GM12872 (cell line): ENCODE data around the gene STK25.

Experiments
- TF ChIP-seq, protein P1 (sequence below): IDR thresholded peaks from 3 replicates; pipeline ENCODE4 v1.5.1; 2011; ENCODE audit warnings: low read depth, mild to moderate bottlenecking, low read length, moderate library complexity; ENCODE audit not compliant: insufficient read depth

Gene STK25

DNA sequence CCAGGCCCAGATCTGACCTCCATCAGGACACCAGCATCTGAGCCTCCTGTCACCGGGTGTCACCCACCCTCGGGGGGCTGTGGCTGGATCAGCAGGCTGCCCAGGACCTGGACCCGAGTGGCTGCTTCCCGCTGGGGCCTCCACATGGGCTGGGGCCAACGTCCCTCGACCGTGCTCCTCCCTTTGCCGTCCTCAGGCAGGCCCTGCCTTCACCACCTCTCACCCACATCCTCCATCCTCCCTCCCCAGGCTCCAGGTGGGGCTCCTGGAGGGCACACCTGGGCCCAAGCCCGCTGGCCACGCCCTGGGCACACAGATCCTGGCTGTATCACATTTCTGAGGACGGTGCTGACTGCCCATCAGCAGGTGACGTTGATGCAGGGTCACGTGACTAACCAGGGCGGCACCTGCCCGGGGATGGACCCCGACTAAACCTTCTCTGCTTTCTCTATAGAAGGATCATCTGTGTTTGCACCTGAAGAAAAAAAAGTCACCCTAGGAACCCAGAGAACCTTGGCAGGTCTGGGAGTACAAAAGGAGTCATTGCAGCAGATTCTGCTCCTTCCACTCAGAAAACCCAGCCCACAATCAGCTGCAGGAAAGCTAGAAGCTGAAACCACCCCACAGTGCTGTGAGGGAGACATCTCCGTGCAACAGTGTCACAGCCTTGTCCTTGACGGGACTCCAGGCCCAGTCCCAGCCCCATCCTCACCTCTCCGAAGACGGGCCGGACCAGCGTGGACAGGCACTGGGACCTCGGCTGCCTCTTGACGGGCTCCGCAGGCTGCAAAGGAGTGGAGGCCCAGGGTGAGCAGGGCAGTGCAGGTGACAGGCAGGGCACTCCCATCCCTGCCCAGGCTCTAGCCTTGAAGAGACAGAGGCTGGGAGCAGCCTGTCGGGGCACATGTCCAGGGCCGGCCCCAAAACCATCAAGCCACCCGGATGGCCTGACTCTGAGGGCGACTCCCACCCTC is 11.2 kb downstream of the STK25 start:
- TF ChIP-seq, protein P1, sequence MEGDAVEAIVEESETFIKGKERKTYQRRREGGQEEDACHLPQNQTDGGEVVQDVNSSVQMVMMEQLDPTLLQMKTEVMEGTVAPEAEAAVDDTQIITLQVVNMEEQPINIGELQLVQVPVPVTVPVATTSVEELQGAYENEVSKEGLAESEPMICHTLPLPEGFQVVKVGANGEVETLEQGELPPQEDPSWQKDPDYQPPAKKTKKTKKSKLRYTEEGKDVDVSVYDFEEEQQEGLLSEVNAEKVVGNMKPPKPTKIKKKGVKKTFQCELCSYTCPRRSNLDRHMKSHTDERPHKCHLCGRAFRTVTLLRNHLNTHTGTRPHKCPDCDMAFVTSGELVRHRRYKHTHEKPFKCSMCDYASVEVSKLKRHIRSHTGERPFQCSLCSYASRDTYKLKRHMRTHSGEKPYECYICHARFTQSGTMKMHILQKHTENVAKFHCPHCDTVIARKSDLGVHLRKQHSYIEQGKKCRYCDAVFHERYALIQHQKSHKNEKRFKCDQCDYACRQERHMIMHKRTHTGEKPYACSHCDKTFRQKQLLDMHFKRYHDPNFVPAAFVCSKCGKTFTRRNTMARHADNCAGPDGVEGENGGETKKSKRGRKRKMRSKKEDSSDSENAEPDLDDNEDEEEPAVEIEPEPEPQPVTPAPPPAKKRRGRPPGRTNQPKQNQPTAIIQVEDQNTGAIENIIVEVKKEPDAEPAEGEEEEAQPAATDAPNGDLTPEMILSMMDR, result no peak

DNA sequence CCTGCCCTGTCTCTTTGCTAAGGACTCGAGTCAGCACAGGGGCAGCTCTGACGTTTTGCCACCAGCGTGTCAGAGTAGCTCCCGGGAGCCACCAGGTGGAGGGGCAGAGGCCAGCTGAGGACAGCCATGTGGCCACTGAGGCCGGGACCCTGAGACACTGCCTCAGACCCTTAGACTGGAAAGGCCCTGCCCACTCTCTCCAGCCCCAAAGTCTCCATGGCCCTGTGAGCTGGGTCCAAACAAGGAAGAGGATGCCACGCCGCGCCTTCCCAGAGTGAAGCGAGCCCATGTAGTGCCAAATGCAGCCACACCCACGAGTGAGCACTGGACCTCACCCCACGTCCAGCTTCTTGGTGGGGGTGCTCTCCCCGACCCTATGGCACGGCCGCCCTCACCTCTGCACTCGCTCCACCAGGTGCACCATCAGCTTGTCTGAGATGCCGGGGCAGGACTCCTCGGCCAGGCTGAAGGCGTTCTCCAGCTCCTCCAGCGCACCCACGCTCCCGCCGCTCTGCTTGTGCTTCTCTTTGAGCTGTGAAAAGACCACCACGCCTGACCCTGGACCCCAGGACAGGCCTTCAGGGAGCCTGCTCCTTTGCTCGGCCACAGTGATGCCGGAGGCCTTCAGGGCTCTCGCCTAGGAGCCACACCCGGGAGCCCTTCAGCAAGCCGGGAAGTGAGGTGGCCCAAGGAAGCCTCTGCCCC is 12.2 kb downstream of the STK25 start:
- TF ChIP-seq, protein P1, result no peak

DNA sequence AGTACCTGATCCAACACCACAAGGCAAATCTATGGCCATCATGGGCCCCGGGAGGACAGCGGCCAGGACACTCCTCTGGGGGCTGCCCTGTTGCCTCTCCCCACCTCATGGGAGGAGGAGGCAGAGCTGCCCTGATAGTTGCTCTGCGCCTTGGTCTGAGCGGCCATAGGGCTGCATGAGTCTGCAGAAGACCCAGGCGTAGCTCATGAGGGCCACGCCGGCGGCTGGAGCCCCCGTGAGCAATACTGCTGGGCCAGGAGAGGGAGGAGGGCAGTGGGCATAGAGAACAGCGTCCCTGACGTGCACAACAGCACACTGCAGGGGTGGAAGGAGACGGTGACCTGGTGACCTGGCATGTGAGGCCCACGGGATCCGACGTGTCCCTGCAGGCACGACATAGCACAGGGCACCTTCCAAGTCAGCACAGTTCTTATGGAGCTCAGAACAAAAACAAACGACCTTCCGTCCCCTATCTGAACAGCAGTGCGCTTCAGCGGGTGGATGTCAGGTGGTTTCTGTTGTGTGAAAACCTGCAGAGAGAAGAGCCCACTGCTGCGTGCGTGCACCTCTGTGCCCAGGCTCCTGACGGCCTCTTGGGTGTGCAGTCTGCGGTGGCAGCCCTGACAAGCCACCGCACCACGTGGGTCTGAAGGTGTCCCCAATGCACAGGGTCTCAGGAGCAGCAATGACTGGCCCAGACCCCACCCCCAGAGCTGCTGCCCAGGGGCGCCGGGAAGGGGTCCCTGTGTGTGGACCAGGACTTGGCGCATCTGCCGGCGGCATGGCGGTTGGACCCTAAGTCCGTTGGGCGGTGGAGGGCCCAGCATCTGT is 13.0 kb downstream of the STK25 start:
- TF ChIP-seq, protein P1, result no peak

DNA sequence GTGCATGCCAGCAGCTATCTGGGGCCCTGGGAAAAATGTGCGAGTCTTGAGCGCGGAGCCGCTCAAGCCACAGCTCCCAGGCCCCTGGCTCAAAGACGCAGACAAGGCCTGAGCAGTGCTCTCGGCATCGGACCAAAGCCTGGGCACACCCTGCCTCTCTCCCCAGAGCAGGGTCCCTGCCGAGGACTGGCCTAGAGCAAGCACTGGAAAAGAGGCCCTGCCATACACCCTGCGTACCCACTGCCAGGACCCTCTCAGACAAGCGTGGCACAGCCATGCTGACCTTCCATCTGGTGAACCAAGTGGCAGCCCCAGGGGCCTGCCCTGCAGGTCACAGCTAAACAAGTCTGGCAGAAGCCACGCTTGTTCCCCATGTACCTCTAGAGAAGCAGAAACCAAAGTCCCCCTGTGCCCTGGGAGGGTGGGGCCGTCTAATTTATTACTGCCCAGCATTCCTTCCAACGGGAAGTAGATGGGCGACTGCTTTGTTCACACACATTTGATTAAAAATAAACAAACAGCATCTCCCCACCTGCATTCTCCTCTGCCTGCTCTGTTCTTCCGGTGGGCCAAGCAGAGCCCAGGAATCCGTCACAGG is 14.0 kb downstream of the STK25 start:
- TF ChIP-seq, protein P1, result no peak

DNA sequence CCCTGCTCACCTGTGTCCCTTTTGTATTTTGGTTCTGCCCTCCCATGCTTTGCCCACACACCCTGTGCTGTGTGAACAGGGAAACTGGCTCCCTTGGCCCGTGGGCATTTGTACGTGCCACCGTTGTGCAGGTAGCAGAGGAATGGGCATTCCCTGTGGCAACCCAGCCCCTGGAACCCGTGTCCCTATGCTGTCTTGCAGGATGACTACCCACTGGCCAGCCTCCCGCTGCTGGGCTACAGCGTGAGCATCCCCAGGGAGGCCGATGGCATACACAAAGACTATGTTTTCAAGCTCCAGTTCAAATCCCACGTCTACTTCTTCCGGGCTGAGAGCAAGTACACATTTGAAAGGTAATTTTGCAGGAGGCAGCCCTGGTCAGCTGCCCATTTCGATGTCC is 15.3 kb downstream of the STK25 start:
- TF ChIP-seq, protein P1, result no peak

DNA sequence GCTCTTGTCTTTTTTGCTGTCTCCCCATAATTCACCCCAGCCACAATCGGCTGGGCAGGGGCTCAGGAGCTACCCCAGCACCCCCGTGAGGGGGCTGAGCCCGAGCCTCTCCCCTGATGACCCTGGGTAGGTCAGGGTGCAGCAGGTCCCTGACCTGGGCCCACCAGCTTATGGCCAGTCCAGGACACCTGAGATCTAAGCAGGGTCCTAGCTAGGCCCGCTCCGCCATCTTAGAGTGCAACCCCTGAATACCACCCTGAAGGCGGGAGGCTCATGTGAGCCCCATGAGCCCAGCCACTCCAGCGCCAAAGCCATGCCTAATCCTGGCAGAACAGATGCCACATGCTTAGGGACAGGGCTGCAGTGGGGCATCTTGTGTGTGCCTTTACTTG is 16.2 kb downstream of the STK25 start:
- TF ChIP-seq, protein P1, result no peak
